Right lobe of liver (tissue), 4 donors: ENCODE results near the gene RPS6KA5.
"Not testable (repeated sequence)": the region's sequence is repeated elsewhere in the genome, so short reads cannot be mapped to it uniquely, and the experiment has no call there.

Experiments used
- CTCF ChIP-seq, 4 donors: fragments of 200-600 bp in 3 of 4; fragments of 450-650 bp in 1 of 4; IDR thresholded peaks; one replicate each; pipeline versions ENCODE4 v1.5.1 to v1.8.0; 2016 to 2022; ENCODE audit warnings: antibody characterized with exemption in 4 of 4, mild to moderate bottlenecking in 2 of 4
- POLR2A ChIP-seq: fragments of 450-650 bp; IDR thresholded peaks from one replicate; pipeline ENCODE4 v1.6.1; 2017; ENCODE audit warnings: antibody characterized with exemption, mild to moderate bottlenecking
- donor health status: DM: no; HTN: no; CAD: no.
- donor health status: DM: no; HTN: no; CAD: no.
- donor health status: DM: no; HTN: yes; CAD: no.

GRCh38 chr14:90856115-90856514 is 204.3 kb downstream of the RPS6KA5 start:
- TF ChIP-seq CTCF (IDR thresholded peaks at IDR 0.05); POLR2A: not testable (repeated sequence)
